Brain pericyte (primary cell): ENCODE data around the gene PRKN.

Experiments used
- DNase-seq: peaks from one replicate; pipeline ENCODE4 v3.0.0-alpha.2; 2012; ENCODE audit warnings: low read depth, low spot score

The PRKN gene

GRCh38 chr6:161422710-161423680, 1304.6 kb downstream of the PRKN start:
- no peak for DNase-seq

GRCh38 chr6:161418463-161418945, 1309.1 kb downstream of the PRKN start:
- peak; percentile 82 for DNase-seq

- DNase-seq: peak; percentile 96
Measured at GRCh38 chr6:161417717-161418462, 1309.7 kb downstream of the PRKN start.

- DNase-seq: no peak
Measured at GRCh38 chr6:161415302-161415855, 1312.2 kb downstream of the PRKN start.

GRCh38 chr6:161414707-161415106, 1312.9 kb downstream of the PRKN start:
- DNase-seq: no peak

- no peak for DNase-seq
Measured at GRCh38 chr6:161414180-161414579, 1313.4 kb downstream of the PRKN start.

GRCh38 chr6:161413355-161413771, 1314.2 kb downstream of the PRKN start:
- DNase-seq: no peak

GRCh38 chr6:161412795-161413194, 1314.8 kb downstream of the PRKN start:
- DNase-seq: no peak

- DNase-seq: no peak
Measured at GRCh38 chr6:161411265-161411944, 1316.2 kb downstream of the PRKN start.

GRCh38 chr6:161410736-161411135, 1316.8 kb downstream of the PRKN start:
- DNase-seq: no peak

- no peak for DNase-seq
Measured at GRCh38 chr6:161410076-161410475, 1317.5 kb downstream of the PRKN start.

- DNase-seq: no peak
Measured at GRCh38 chr6:161409353-161409752, 1318.2 kb downstream of the PRKN start.

GRCh38 chr6:161408041-161408440, 1319.5 kb downstream of the PRKN start:
- no peak for DNase-seq

GRCh38 chr6:161407581-161407980, 1320.0 kb downstream of the PRKN start:
- no peak for DNase-seq

GRCh38 chr6:161407115-161407514, 1320.5 kb downstream of the PRKN start:
- no peak for DNase-seq

GRCh38 chr6:161406646-161407045, 1320.9 kb downstream of the PRKN start:
- no peak for DNase-seq

- DNase-seq: no peak
Measured at GRCh38 chr6:161405418-161405817, 1322.1 kb downstream of the PRKN start.

- no peak for DNase-seq
Measured at GRCh38 chr6:161403717-161404116, 1323.8 kb downstream of the PRKN start.

- no peak for DNase-seq
Measured at GRCh38 chr6:161401587-161402309, 1325.8 kb downstream of the PRKN start.

GRCh38 chr6:161400671-161401070, 1326.9 kb downstream of the PRKN start:
- DNase-seq: no peak

GRCh38 chr6:161396539-161396938, 1331.0 kb downstream of the PRKN start:
- no peak for DNase-seq
